22Rv1 (cell line): ENCODE measurements around the gene DNAH1.

Source experiments
- CTCF ChIP-seq: fragments of 450-650 bp; IDR thresholded peaks from 2 replicates; pipeline ENCODE4 v1.5.1; 2017; ENCODE audit warnings: mild to moderate bottlenecking
- ZFX ChIP-seq: fragments of 450-650 bp; IDR thresholded peaks from 2 replicates; pipeline ENCODE4 v1.6.1; 2017; ENCODE audit warnings: antibody characterized with exemption, borderline replicate concordance

- TF ChIP-seq ZFX, result no peak
- no peak for TF ChIP-seq CTCF
These were observed 26.1 kb upstream of the DNAH1 start for GRCh38 chr3:52289747-52290595.
